Muscle of leg (tissue), 11 donors: ENCODE results near the gene MAP4. TPM values are rescaled to one million over a fixed set of nuclear protein-coding genes. Genes with fewer than 3 reads are reported as not detected.
"Not testable (repeated sequence)": the region's sequence is repeated elsewhere in the genome, so short reads cannot be mapped to it uniquely, and the experiment has no call there.

Experiments used
- DNase-seq: peaks from one replicate; pipeline ENCODE4 v3.0.0; 2013
- H3K27ac ChIP-seq: one replicate; pipeline ENCODE4 v1.5.1; 2013; ENCODE audit warnings: mild to moderate bottlenecking, low read length, control low read depth
- H3K27me3 ChIP-seq: one replicate; pipeline ENCODE4 v1.6.1; 2013; ENCODE audit warnings: low read length; ENCODE audit not compliant: control insufficient read depth, insufficient read depth
- H3K36me3 ChIP-seq: one replicate; pipeline ENCODE4 v1.6.1; 2013; ENCODE audit warnings: low read length; ENCODE audit not compliant: control insufficient read depth, insufficient read depth
- H3K4me1 ChIP-seq: one replicate; pipeline ENCODE4 v1.6.1; 2013; ENCODE audit warnings: low read length; ENCODE audit not compliant: control insufficient read depth, insufficient read depth
- H3K4me3 ChIP-seq: one replicate; pipeline ENCODE4 v1.5.1; 2013; ENCODE audit warnings: low read length, control low read depth
- H3K9me3 ChIP-seq: replicated peaks from 2 replicates; pipeline ENCODE4 v1.6.1; 2013; ENCODE audit warnings: low read depth, low read length; ENCODE audit not compliant: control insufficient read depth
- WGBS: methylation state at CpG from one replicate; pipeline ENCODE4 v1.1.5; 2013; ENCODE audit warnings: missing lambda C conversion rate; ENCODE audit not compliant: insufficient coverage; 5-methylcytosine and 5-hydroxymethylcytosine counted together
- polyA plus RNA-seq, 8 donors: library from polyadenylated mRNA; unstranded; fragments of 120-200 nt; gene quantifications; one replicate each; pipeline versions ENCODE4 v1.2.1 to v1.2.3, GENCODE V29; 2013; ENCODE audit warnings: inconsistent platforms in 1 of 8, low replicate concordance in 1 of 8; ENCODE audit not compliant: insufficient read length in 8 of 8, insufficient read depth in 1 of 8
- total RNA-seq: library from RNA; stranded (reverse); fragments of 120-200 nt; gene quantifications from one replicate; pipeline ENCODE4 v1.2.4, GENCODE V29; 2013

Gene MAP4
- total and polyA plus RNA-seq, 9 donors: 189 to 352 (median 303) TPM

DNA sequence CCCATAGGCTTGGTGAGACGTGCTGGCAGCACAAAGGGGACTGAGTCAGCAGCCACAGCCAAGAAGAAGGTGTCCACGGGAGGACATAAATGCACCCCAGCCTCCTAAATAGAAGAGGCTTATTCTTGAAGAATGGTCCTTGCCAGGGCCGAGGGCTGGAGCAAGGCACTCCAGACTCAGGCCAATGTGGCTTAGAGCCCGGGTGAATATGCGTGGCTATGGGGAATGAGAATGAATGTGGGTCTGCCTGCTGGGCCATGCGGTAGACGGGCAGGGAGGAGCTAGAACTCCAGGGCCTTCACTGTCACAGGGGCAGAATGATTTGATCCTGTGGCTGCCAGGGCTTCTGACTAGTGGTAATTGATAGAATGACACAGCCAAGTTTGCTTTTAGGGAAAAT, 179.2 kb downstream of the MAP4 start:
- H3K4me1 ChIP-seq: no peaks in the 10 kb centered on the region

DNA sequence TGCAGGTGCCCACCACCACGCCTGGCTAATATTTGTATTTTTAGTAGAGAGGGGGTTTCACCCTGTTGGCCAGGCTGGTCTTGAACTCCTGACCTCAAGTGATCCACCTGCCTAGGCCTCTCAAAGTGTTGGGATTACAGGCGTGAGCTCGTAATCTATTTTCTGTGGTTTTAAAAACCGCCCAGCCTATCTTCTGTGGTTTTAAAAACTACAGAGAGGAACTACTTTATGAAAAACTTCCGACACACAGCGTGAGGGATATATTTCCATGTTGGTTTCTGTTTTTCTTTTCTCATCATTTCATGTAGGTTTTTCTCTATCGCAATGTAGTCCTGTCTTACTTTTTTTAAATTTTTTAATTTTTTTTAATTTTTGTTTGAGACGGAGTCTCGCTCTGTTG, 186.7 kb downstream of the MAP4 start:
- WGBS: no CpG with 5 or more reads among the region's 9 CpGs
- H3K27ac ChIP-seq, H3K4me3 ChIP-seq, DNase-seq, H3K9me3 ChIP-seq, H3K27me3 ChIP-seq: not testable (repeated sequence)
- Histone ChIP-seq H3K4me1 (peaks cover 11% of the 10 kb centered on the region), H3K36me3 (peaks cover 58% of the 10 kb centered on the region)

More for the DNA sequence above, 179.2 kb downstream of the MAP4 start:
- Histone ChIP-seq H3K36me3 (peaks cover 78% of the 10 kb centered on the region), H3K9me3 (no peaks in the 10 kb centered on the region), H3K27ac (no peak overlapping the region), H3K27me3 (no peaks in the 10 kb centered on the region), H3K4me3 (no peak overlapping the region)
- DNase-seq: no peak
- WGBS: 86% methylated on average over 6 of the region's 7 CpGs

DNA sequence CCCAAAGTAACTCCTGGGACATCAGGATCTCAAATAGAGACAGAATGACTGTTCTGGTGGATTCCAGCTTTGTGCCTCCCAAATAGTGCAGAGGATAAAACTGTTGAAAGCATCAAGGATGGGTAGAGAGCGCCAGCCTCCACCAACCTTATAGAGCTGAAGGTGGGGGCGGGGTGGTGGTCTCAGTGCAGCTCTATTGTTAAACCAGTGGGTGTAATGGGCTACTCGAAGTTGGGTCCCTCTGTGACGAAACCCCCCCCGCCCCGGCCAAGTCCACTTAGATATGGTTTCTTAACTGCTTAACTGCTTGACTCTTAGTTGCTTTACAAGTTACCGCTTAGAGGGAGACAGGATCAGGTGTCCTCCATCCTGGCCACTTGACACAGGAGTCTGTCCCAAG, 190.6 kb downstream of the MAP4 start:
- DNase-seq: no peak
- H3K36me3 ChIP-seq: peaks cover 32% of the 10 kb centered on the region
- WGBS: 38% methylated on average over 1 of the region's 7 CpGs

DNA sequence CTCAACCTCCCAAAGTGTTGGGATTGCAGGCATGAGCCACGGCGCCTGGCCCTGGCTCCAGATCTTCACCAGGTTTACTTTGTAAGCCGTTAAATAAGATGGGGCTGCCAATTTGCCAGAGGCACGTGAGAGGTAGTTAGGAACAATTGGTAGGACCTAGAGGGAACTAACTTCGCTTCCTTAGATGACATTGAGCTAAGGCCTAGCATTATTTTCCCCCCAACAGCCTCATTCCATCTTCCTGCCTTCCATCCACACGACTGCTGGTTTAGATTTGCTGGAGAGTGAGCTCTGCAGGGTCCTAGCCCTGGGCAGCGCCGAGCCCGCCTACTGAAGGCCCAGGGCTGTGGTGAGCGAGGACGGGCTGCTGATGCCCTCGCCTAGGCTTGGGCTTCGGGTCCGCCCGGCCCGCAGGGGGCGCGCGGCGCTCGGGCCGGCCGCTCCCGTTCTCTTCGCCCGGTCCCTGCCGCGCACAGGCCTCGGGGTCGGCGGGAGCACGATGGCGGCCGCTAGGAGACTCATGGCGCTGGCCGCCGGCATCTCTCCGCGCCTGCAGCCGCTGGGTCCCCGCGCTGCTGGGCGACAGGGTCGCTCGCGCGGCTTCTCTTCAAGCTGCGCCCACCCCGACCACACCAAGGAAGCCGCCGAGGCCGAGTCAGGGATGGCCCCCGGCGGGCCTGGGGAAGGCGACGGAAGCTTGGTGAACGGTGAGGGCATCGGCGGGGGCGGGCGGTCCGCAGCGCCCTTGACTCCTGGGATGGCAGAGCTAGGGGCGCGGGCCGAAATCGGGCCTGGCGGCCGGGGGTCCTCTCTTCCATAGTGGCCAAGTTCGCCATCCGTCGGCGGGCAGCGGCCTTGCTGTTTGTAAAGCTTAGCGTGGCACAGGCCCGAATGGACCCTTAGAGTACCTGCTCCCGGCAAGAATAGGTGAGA, 191.4 kb downstream of the MAP4 start:
- peak overlapping the region; percentile 95 for H3K4me3 ChIP-seq
- no peaks in the 10 kb centered on the region for H3K27me3 ChIP-seq
- H3K9me3 ChIP-seq: no peaks in the 10 kb centered on the region
- peaks cover 32% of the 10 kb centered on the region for H3K36me3 ChIP-seq
- peaks cover 14% of the 10 kb centered on the region for H3K4me1 ChIP-seq
- DNase-seq: peak; percentile 91
- 2% methylated on average over 74 of the region's 77 CpGs for WGBS
- H3K27ac ChIP-seq: peak overlapping the region; percentile 78

More for the DNA sequence above, 190.6 kb downstream of the MAP4 start:
- Histone ChIP-seq H3K27ac (peak overlapping the region; percentile 78), H3K9me3 (no peaks in the 10 kb centered on the region), H3K4me3 (peak overlapping the region; percentile 95), H3K4me1 (peaks cover 14% of the 10 kb centered on the region), H3K27me3 (no peaks in the 10 kb centered on the region)

DNA sequence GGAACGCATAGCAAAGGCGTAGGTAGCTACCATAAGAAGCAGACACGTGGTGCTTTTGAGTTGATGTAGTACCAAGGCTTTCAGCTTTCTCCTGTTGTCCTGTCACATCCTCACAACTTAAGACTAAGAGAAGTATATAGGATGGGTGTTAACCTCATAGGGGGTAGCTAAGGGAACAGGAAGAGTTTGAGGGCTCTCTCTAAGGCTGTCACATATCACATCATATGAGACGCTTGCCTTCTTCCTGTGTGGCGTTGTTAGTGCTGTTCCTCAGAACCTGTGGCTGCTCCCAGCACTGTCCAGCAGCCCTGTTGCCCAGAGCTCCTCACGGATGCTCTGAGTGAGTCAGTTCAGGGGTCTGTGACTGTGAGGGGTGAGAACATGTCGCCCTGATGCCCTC, 198.6 kb downstream of the MAP4 start:
- Histone ChIP-seq H3K36me3 (peaks cover 53% of the 10 kb centered on the region), H3K27ac (no peak overlapping the region), H3K9me3 (no peaks in the 10 kb centered on the region), H3K27me3 (no peaks in the 10 kb centered on the region), H3K4me3 (no peak overlapping the region), H3K4me1 (no peaks in the 10 kb centered on the region)
- no peak for DNase-seq
- no CpG with 5 or more reads among the region's 7 CpGs for WGBS

DNA sequence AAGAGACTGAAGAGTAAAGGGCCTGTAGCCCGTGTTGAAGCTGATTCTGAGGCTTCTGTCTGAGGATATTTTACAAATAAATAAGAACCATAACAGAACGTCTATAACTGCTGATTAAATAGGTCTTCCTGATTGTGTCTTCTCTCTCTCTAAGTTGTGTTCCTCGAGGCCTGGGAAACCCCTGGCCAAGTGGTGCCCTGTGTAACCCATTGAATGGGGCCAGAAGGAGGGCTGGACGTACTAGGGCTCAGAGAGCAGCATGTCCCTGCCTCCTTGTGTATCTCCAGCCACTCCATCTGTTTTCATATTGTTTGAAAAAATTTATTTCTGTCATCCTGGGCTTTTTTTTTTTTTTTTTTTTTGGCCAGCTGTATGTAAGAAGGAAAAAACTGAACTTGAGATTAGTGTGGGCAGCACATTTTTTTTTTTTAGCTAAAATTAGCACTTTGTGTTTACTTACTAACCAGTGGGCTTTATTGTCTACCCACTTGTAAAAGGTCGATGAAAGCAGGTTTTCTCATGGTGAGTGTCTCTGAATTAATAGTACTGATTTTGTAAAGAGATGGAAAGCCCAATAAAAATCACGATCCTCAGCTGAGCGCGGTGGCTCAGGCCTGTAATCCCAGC, 202.6 kb downstream of the MAP4 start:
- peaks cover 63% of the 10 kb centered on the region for H3K36me3 ChIP-seq
- no peak for DNase-seq
- no peaks in the 10 kb centered on the region for H3K27me3 ChIP-seq
- H3K9me3 ChIP-seq: no peaks in the 10 kb centered on the region
- H3K4me3 ChIP-seq: no peak overlapping the region
- no peaks in the 10 kb centered on the region for H3K4me1 ChIP-seq
- 87% methylated on average over 4 of the region's 8 CpGs for WGBS
- no peak overlapping the region for H3K27ac ChIP-seq

DNA sequence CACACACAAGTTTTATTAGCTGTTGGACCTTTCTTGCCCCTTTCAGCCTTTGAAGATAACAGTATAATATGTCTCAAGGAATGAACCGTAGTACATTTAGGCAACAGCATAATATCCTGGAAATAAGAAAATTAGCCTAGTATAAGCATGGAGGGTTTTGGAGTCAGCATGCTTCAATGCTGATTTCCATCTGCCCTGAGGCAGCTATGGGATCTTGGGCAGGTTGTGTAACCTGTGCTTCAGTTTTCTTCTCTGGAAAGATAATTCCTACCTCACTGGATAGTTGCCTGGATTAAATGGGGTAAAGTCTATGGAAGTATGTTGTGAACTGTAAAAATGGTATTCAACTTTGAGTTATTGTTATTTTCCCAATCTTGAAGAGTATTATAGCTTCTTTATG, 211.6 kb downstream of the MAP4 start:
- no peak overlapping the region for H3K4me3 ChIP-seq
- H3K27ac ChIP-seq: no peak overlapping the region
- peaks cover 19% of the 10 kb centered on the region for H3K4me1 ChIP-seq
- peaks cover 26% of the 10 kb centered on the region for H3K36me3 ChIP-seq
- DNase-seq: no peak
- no CpG with 5 or more reads among the region's 1 CpG for WGBS
- H3K9me3 ChIP-seq: no peaks in the 10 kb centered on the region
- H3K27me3 ChIP-seq: no peaks in the 10 kb centered on the region

DNA sequence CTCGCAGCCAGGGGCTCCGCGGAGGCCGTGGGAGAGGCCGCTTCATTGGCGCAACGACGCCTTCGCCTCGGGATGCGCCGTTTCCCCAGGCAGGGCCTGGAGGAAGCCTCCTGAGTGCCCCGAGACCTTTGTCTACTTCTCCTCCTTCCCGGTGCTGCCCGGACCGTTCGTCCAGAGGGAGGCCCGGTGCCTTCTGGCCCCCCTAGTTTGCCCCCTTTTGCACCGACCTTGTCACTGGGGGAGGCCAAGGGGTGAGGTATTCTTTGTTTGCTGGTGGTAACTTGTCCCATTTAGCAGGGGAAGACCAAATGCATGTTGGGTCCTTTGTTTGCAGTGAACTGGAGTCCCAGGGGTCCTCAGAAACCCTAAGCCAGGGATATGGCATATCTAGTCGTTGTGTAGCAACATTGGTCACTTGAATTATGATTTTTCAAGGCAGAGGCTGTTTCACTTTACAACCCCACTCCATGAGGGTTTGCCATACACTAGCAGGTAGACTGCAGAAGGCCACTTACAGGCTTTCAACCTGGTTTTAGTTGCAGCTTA, 212.7 kb downstream of the MAP4 start:
- no peak for DNase-seq

DNA sequence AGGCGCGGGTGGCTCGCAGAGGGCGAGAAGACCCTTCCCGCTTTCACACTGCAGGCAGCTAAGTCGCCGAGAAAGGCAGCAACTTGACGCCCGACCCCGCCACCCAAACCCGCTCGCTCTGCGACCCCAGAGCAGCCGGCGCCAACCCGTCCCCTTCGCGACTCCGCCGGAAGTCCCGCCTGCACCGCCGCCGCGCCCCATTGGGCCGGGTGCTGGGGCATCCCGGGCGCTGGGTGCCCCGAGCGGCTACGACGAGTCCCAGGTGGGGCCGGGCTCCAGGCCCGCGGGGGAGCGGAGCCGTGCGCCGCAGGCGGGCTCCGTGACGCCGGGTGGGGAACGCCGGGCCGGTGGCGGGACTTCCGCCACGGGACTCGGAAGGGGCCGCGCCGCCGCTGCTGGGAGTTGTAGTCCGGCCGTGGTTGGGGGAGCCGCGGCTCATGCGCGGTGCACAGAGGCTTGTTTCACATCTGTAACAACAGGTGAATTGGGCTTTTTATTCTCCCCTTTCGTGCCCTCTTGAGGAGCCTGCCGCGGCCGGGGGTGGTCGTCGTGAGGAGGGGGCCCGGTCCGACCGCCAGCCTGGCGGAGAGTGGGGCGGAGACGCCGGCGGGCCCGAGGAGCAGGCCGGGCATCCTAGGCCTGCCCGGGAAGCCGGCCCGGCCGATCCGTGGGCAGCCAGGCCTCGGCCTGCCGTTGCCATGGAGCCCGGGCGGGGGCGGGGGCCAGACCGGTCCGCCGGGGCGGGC, 213.3 kb downstream of the MAP4 start, which contains the start of gene DHX30:
Gene DHX30, plus strand, starts transcription at position 405 of the 746 bp plus-strand sequence. CDS start 7,546 bp downstream, outside the sequence.
- H3K4me1 ChIP-seq: peaks cover 19% of the 10 kb centered on the region
- peaks cover 19% of the 10 kb centered on the region for H3K36me3 ChIP-seq
- no peaks in the 10 kb centered on the region for H3K9me3 ChIP-seq
- peak; percentile 95 for DNase-seq
- peak within 1 kb of the TSS; percentile 88 for H3K4me3 ChIP-seq
- WGBS: under 1% methylated on average over 78 of the region's 90 CpGs
- no peaks in the 10 kb centered on the region for H3K27me3 ChIP-seq
- peak within 1 kb of the TSS; percentile 97 for H3K27ac ChIP-seq

More for the DNA sequence above, 212.7 kb downstream of the MAP4 start:
- H3K4me3 ChIP-seq: peak overlapping the region; percentile 88
- no peaks in the 10 kb centered on the region for H3K27me3 ChIP-seq
- peaks cover 19% of the 10 kb centered on the region for H3K4me1 ChIP-seq
- no peaks in the 10 kb centered on the region for H3K9me3 ChIP-seq
- H3K36me3 ChIP-seq: peaks cover 23% of the 10 kb centered on the region
- under 1% methylated on average over 14 of the region's 20 CpGs for WGBS
- H3K27ac ChIP-seq: peak overlapping the region; percentile 87
